ENCODE data around the gene IQGAP2. TPM values are rescaled to one million over a fixed set of nuclear protein-coding genes. Genes with fewer than 3 reads are reported as not detected.

The IQGAP2 gene
- total and polyA plus RNA-seq, 9 of the 15 experiments (the other 6 are each of a cell fraction or from before 2014, with no cell fraction given): 8.7 to 23.2 (median 17.4) TPM

GRCh38 chr5:76542887-76543690, 140.0 kb downstream of the IQGAP2 start (continued):
- TF ChIP-seq ARID3A (IDR thresholded peaks at IDR 0.05; ENCODE audit: borderline replicate concordance, low read depth, low read length): no peak
- no peak for TF ChIP-seq PTTG1 (tag; IDR thresholded peaks at IDR 0.05; ENCODE audit: low read depth)
- no peak; the same call in 1 of the 2 replicates for TF ChIP-seq GATA2 (CRISPR knock-in tag; IDR thresholded peaks at IDR 0.05)
- TF ChIP-seq NFIC (IDR thresholded peaks at IDR 0.05): 0 out of 2 replicates have a peak, but pooled peaks have one; percentile 5
- TF ChIP-seq BRF1 (IDR thresholded peaks at IDR 0.05; ENCODE audit: borderline replicate concordance, extremely low read depth, insufficient read length): no peak
- no peak for TF ChIP-seq GMEB1 (CRISPR knock-in tag; IDR thresholded peaks at IDR 0.05)
- no peak for TF ChIP-seq MED1 (CRISPR knock-in tag; IDR thresholded peaks at IDR 0.05; ENCODE audit: borderline replicate concordance)
- TF ChIP-seq VEZF1 (CRISPR knock-in tag; IDR thresholded peaks at IDR 0.05): no peak
- no peak for TF ChIP-seq POLR3A (IDR thresholded peaks at IDR 0.05; ENCODE audit: borderline replicate concordance, extremely low read depth, insufficient read depth, insufficient read length)
- no peak for TF ChIP-seq MLLT1 (IDR thresholded peaks at IDR 0.05)
- no peak for TF ChIP-seq GTF2B (IDR thresholded peaks at IDR 0.05; ENCODE audit: extremely low read depth, insufficient read length)
- TF ChIP-seq ZNF395 (CRISPR knock-in tag; IDR thresholded peaks at IDR 0.05): peak; percentile 36; the same call in 1 of the 2 replicates
- TF ChIP-seq ZFPM2 (CRISPR knock-in tag; IDR thresholded peaks at IDR 0.05): no peak
- no peak for TF ChIP-seq ZNF311 (CRISPR knock-in tag; IDR thresholded peaks at IDR 0.05)
- TF ChIP-seq RBM34 (IDR thresholded peaks at IDR 0.05; ENCODE audit: borderline replicate concordance, insufficient read depth, low read length): no peak
- no peak for TF ChIP-seq CSDE1 (IDR thresholded peaks at IDR 0.05)
- TF ChIP-seq HDGF (IDR thresholded peaks at IDR 0.05): no peak
- no peak for TF ChIP-seq MAFF (IDR thresholded peaks at IDR 0.05; ENCODE audit: low read length)
- TF ChIP-seq KLF6 (CRISPR knock-in tag; IDR thresholded peaks at IDR 0.05; ENCODE audit: borderline replicate concordance): no peak
